WTC11 (cell line): ENCODE data around the gene MYOC. TPM values are rescaled to one million over a fixed set of nuclear protein-coding genes. Genes with fewer than 3 reads are reported as not detected.
A peak's percentile ranks its signal among the peaks of the same experiment; 100 is the strongest.

Experiments used
- ATAC-seq: fragments of 200-7000 bp; cut with Tn5 transposase; 2 replicates; pipeline ENCODE4 v1.10.0; 2021; ENCODE audit warnings: mild to moderate bottlenecking, moderate library complexity
- CTCF ChIA-PET: fragments of 300-600 bp; sonication (Branson Sonifier 250); formaldehyde crosslinking; loops from one replicate; lab custom pipeline; 2021; ENCODE audit warnings: antibody characterized with exemption; lab: Charles Lee
- POLR2A ChIA-PET: fragments of 350-600 bp; sonication (Branson Sonifier 250); formaldehyde crosslinking; loops from one replicate; lab custom pipeline; 2021; ENCODE audit warnings: antibody characterized with exemption; lab: Charles Lee
- DNase-seq: peaks from one replicate; pipeline ENCODE4 v3.0.0; 2021; ENCODE audit warnings: low spot score
- H3K27ac Mint-ChIP-seq: 2 replicates; pipeline ENCODE4 v1.8.0; 2021; ENCODE audit warnings: mixed read lengths
- H3K27me3 Mint-ChIP-seq: 2 replicates; pipeline ENCODE4 v1.8.0; 2021; ENCODE audit warnings: low read depth, mild to moderate bottlenecking, moderate library complexity, mixed read lengths
- H3K36me3 Mint-ChIP-seq: 2 replicates; pipeline ENCODE4 v1.8.0; 2021; ENCODE audit warnings: mixed read lengths
- H3K4me1 Mint-ChIP-seq: 2 replicates; pipeline ENCODE4 v1.8.0; 2022; ENCODE audit warnings: mixed read lengths
- H3K4me3 Mint-ChIP-seq: 2 replicates; pipeline ENCODE4 v1.8.0; 2021; ENCODE audit warnings: mild to moderate bottlenecking, moderate library complexity, mixed read lengths
- H3K9me3 Mint-ChIP-seq: 2 replicates; pipeline ENCODE4 v1.8.0; 2021; ENCODE audit warnings: mixed read lengths
- AR ChIP-seq: fragments of 250-450 bp; sonication (Bioruptor Pico); IDR thresholded peaks from 2 replicates; pipeline ENCODE4 v1.9.0; 2021; ENCODE audit warnings: mild to moderate bottlenecking
- ATF1 ChIP-seq: sonication (generic); formaldehyde crosslinking; IDR thresholded peaks from 2 replicates; pipeline ENCODE4 v1.8.1; 2023; ENCODE audit warnings: mild to moderate bottlenecking, moderate library complexity, missing genetic modification reagents
- CREM ChIP-seq: sonication (generic); formaldehyde crosslinking; IDR thresholded peaks from 2 replicates; pipeline ENCODE4 v1.8.1; 2022; ENCODE audit warnings: mild to moderate bottlenecking, missing genetic modification reagents, moderate library complexity
- ETV6 ChIP-seq: sonication (generic); formaldehyde crosslinking; IDR thresholded peaks from 2 replicates; pipeline ENCODE4 v1.8.1; 2022; ENCODE audit warnings: mild to moderate bottlenecking, missing genetic modification reagents
- FOXP4 ChIP-seq: sonication (generic); formaldehyde crosslinking; IDR thresholded peaks from 2 replicates; pipeline ENCODE4 v1.8.0; 2022; ENCODE audit warnings: mild to moderate bottlenecking, missing genetic modification reagents
- HMGXB4 ChIP-seq: sonication (generic); formaldehyde crosslinking; IDR thresholded peaks from 2 replicates; pipeline ENCODE4 v1.8.1; 2023; ENCODE audit warnings: mild to moderate bottlenecking, moderate library complexity, missing genetic modification reagents
- KAT7 ChIP-seq: sonication (generic); formaldehyde crosslinking; IDR thresholded peaks from 2 replicates; pipeline ENCODE4 v1.8.1; 2023; ENCODE audit warnings: missing genetic modification reagents, mild to moderate bottlenecking, borderline replicate concordance
- MYBL2 ChIP-seq: sonication (generic); formaldehyde crosslinking; IDR thresholded peaks from 2 replicates; pipeline ENCODE4 v1.8.1; 2023; ENCODE audit warnings: mild to moderate bottlenecking, moderate library complexity, missing genetic modification reagents
- NFATC4 ChIP-seq: fragments of 250-450 bp; sonication (Bioruptor Pico); IDR thresholded peaks from 2 replicates; pipeline ENCODE4 v1.9.0; 2021; ENCODE audit warnings: mild to moderate bottlenecking
- NFE2L1 ChIP-seq: sonication (generic); formaldehyde crosslinking; IDR thresholded peaks from 2 replicates; pipeline ENCODE4 v1.8.1; 2023; ENCODE audit warnings: missing genetic modification reagents
- NFYB ChIP-seq: sonication (generic); formaldehyde crosslinking; conservative IDR thresholded peaks from 2 replicates; pipeline ENCODE4 v1.8.0; 2022; ENCODE audit warnings: low read depth, missing genetic modification reagents
- RORB ChIP-seq: fragments of 250-450 bp; sonication (Bioruptor Pico); IDR thresholded peaks from 2 replicates; pipeline ENCODE4 v1.9.0; 2021; ENCODE audit warnings: mild to moderate bottlenecking
- SP1 ChIP-seq: sonication (generic); formaldehyde crosslinking; conservative IDR thresholded peaks from 2 replicates; pipeline ENCODE4 v1.8.1; 2022; ENCODE audit warnings: missing genetic modification reagents
- TCF7 ChIP-seq: sonication (generic); formaldehyde crosslinking; IDR thresholded peaks from 2 replicates; pipeline ENCODE4 v1.8.0; 2022; ENCODE audit warnings: mild to moderate bottlenecking, low read depth, missing genetic modification reagents, moderate library complexity
- ZNF219 ChIP-seq: sonication (generic); formaldehyde crosslinking; IDR thresholded peaks from 2 replicates; pipeline ENCODE4 v1.8.0; 2023; ENCODE audit warnings: missing genetic modification reagents, mild to moderate bottlenecking, borderline replicate concordance
- ZNF512 ChIP-seq: sonication (generic); formaldehyde crosslinking; IDR thresholded peaks from 2 replicates; pipeline ENCODE4 v1.8.1; 2022; ENCODE audit warnings: missing genetic modification reagents, borderline replicate concordance
- total RNA-seq: library from RNA; stranded (reverse); gene quantifications from 3 replicates; pipeline ENCODE4 v1.2.3, GENCODE V29; 2021
- TF ChIP-seq, protein P1 (sequence below): sonication (generic); formaldehyde crosslinking; IDR thresholded peaks from 2 replicates; pipeline ENCODE4 v1.8.1; 2022; ENCODE audit warnings: low read depth, missing genetic modification reagents, borderline replicate concordance
- TF ChIP-seq, protein P2 (sequence below): fragments of 250-450 bp; sonication (Bioruptor Pico); IDR thresholded peaks from 2 replicates; pipeline ENCODE4 v1.9.0; 2021; ENCODE audit warnings: mild to moderate bottlenecking, borderline replicate concordance
- TF ChIP-seq, protein P3 (sequence below): sonication (generic); formaldehyde crosslinking; IDR thresholded peaks from 2 replicates; pipeline ENCODE4 v1.8.1; 2023; ENCODE audit warnings: mild to moderate bottlenecking, missing genetic modification reagents, moderate library complexity

Gene MYOC
- total RNA-seq, 1 experiment from 2014 or later, result not detected

- DNase-seq, result no peak
- Mint-ChIP-seq H3K4me3 (no peak overlapping the region), H3K27me3 (no peaks in the 10 kb centered on the region), H3K4me1 (peaks cover 29% of the 10 kb centered on the region), H3K9me3 (no peaks in the 10 kb centered on the region), H3K27ac (no peak overlapping the region), H3K36me3 (no peaks in the 10 kb centered on the region)
- ChIA-PET POLR2A (no interaction called here), CTCF (no interaction called here)
- ATAC-seq, result no peak
- TF ChIP-seq, protein P1, sequence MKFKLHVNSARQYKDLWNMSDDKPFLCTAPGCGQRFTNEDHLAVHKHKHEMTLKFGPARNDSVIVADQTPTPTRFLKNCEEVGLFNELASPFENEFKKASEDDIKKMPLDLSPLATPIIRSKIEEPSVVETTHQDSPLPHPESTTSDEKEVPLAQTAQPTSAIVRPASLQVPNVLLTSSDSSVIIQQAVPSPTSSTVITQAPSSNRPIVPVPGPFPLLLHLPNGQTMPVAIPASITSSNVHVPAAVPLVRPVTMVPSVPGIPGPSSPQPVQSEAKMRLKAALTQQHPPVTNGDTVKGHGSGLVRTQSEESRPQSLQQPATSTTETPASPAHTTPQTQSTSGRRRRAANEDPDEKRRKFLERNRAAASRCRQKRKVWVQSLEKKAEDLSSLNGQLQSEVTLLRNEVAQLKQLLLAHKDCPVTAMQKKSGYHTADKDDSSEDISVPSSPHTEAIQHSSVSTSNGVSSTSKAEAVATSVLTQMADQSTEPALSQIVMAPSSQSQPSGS (CRISPR knock-in tag), result no peak
- TF ChIP-seq, protein P2, sequence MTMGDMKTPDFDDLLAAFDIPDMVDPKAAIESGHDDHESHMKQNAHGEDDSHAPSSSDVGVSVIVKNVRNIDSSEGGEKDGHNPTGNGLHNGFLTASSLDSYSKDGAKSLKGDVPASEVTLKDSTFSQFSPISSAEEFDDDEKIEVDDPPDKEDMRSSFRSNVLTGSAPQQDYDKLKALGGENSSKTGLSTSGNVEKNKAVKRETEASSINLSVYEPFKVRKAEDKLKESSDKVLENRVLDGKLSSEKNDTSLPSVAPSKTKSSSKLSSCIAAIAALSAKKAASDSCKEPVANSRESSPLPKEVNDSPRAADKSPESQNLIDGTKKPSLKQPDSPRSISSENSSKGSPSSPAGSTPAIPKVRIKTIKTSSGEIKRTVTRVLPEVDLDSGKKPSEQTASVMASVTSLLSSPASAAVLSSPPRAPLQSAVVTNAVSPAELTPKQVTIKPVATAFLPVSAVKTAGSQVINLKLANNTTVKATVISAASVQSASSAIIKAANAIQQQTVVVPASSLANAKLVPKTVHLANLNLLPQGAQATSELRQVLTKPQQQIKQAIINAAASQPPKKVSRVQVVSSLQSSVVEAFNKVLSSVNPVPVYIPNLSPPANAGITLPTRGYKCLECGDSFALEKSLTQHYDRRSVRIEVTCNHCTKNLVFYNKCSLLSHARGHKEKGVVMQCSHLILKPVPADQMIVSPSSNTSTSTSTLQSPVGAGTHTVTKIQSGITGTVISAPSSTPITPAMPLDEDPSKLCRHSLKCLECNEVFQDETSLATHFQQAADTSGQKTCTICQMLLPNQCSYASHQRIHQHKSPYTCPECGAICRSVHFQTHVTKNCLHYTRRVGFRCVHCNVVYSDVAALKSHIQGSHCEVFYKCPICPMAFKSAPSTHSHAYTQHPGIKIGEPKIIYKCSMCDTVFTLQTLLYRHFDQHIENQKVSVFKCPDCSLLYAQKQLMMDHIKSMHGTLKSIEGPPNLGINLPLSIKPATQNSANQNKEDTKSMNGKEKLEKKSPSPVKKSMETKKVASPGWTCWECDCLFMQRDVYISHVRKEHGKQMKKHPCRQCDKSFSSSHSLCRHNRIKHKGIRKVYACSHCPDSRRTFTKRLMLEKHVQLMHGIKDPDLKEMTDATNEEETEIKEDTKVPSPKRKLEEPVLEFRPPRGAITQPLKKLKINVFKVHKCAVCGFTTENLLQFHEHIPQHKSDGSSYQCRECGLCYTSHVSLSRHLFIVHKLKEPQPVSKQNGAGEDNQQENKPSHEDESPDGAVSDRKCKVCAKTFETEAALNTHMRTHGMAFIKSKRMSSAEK (CRISPR knock-in tag), result no peak
Observed at GRCh38 chr1:171637928-171638576, 14.4 kb downstream of the MYOC start.

- POLR2A ChIA-PET, result no interaction called here
- CTCF ChIA-PET, result interaction anchor here (0.6 to 1.7 kb wide), 2 partner anchors 9 to 165 kb away, joined by 3 to 8 read pairs; no protein-coding TSS in a partner anchor
- no peaks in the 10 kb centered on the region for H3K36me3 Mint-ChIP-seq
- peaks cover 3% of the 10 kb centered on the region; the same call in 1 of the 2 replicates for H3K27me3 Mint-ChIP-seq
- no peak for ATAC-seq
- DNase-seq, result peak; percentile 26
- no peak overlapping the region for H3K4me3 Mint-ChIP-seq
- TF ChIP-seq HMGXB4 (CRISPR knock-in tag), result no peak
- TF ChIP-seq MYBL2 (CRISPR knock-in tag), result no peak
- no peak for TF ChIP-seq SP1
- TF ChIP-seq ZNF512 (CRISPR knock-in tag), result no peak
- no peak for TF ChIP-seq CREM (CRISPR knock-in tag)
- no peak for TF ChIP-seq FOXP4 (CRISPR knock-in tag)
- no peak for TF ChIP-seq NFATC4 (CRISPR knock-in tag)
- TF ChIP-seq, protein P3, sequence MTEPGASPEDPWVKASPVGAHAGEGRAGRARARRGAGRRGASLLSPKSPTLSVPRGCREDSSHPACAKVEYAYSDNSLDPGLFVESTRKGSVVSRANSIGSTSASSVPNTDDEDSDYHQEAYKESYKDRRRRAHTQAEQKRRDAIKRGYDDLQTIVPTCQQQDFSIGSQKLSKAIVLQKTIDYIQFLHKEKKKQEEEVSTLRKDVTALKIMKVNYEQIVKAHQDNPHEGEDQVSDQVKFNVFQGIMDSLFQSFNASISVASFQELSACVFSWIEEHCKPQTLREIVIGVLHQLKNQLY, result no peak
- no peak for TF ChIP-seq KAT7 (CRISPR knock-in tag)
- 0 out of 2 replicates have a peak, but pooled peaks have one; percentile 32 for TF ChIP-seq ETV6
- TF ChIP-seq NFYB, result no peak
- TF ChIP-seq ATF1 (CRISPR knock-in tag), result 0 out of 2 replicates have a peak, but pooled peaks have one; percentile 14
- no peak for TF ChIP-seq ZNF219 (CRISPR knock-in tag)
- no peak for TF ChIP-seq AR (CRISPR knock-in tag)
- no peak for TF ChIP-seq NFE2L1 (CRISPR knock-in tag)
- no peak for TF ChIP-seq TCF7 (CRISPR knock-in tag)
- TF ChIP-seq RORB (CRISPR knock-in tag), result no peak
- peaks cover 16% of the 10 kb centered on the region for H3K4me1 Mint-ChIP-seq
- H3K27ac Mint-ChIP-seq, result no peak overlapping the region
- peaks cover 8% of the 10 kb centered on the region for H3K9me3 Mint-ChIP-seq
Observed at GRCh38 chr1:171636141-171636540, 16.3 kb downstream of the MYOC start.
